SKM-1 treated with dmso at 0.1 percent for 144 hours (cell line): ENCODE measurements around the gene HIPK1.
"Not testable (repeated sequence)": the region's sequence is repeated elsewhere in the genome, so short reads cannot be mapped to it uniquely, and the experiment has no call there.

Source experiments
- DNase-seq: peaks from one replicate; lab custom pipeline; 2025; ENCODE audit not compliant: unreplicated experiment; lab: John Stamatoyannopoulos, UW

The HIPK1 gene

DNA sequence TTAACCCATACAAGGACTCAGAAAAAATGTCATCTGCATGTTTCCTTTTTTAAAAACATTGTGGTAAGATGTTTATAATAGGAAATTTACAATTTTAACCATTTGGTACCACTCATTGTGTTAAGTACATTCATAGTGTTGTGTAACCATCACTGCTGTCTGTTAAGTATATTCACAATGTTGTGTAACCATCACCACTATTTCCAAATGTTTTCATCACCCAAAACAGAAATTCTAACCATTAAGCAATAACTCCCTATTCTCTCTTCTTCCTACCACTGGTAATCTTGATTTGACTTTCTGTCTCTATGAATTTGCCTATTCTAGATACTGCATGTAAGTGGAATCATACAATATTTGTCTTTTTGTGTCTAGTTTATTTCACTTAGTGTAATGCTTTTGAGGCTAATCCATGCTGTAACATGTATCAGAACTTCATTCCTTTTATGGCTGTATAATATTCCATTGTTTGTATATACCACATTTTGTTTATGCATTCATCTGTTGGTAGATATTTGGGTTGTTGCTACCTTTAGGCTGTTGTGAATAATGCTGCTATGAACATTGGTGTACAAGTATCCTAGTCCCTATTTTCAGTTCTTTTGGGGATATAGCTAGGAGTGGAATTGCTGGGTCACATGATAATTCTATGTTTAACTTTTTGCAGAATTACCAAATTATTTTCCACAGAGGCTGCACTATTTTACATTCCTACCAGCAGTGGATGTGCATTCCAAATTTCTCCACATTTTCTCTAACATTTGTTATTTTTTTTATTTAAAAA, 14.1 kb downstream of the HIPK1 start:
- peak; percentile 89 for DNase-seq

- no peak for DNase-seq
Measured at GRCh38 chr1:113945329-113945728, 16.2 kb downstream of the HIPK1 start.

DNA sequence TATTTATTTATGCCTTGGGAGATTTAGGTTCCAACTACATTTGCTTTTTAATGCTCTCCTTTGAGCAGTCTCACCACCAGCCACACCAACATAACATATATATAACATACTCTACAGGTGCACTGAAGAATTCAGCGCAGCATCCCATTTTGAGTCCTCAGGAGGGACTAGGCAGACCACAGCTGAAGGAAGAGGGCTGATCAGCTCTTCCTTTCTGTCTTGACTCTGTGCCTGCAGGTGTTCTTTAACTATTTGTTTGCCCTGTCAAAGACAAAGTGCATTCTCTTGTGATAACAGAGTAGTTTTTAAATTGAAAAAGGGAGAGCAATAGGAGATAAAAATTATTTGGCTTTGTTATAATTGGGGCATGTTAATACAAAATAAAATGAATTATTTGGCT, 17.0 kb downstream of the HIPK1 start:
- no peak for DNase-seq

DNA sequence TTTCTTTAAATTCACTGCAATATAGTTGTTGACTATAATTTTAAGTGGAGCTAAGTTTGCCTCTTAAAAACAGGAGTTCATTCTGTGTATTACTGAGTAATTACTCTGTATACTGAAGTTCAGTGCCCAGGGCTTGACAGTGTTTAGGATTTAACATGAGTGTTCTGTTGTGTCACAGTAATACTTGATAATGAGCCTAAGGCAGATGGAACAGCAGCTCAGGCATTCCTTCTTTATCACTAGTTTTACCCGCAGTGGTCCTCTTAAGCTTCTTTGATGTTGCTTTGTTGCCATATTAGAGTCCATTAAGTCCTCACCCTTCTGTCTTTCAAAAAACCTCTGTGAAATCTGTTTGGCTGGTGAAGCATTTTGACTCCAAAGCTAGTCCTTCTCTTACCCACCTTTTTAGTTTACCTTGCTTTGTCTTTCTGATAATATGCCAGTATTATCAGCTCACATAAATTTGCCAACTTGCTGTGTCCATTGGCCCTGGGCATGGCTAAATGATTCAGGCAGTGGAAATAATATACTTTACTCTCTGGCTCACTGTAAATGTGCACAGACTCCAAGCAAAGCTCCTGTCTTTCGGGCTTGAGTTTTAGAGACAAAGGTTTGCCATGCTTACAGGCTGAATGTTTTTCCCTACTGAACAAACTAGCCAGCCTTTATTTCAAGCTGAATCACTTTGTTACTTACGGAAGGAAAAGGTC, 17.7 kb downstream of the HIPK1 start:
- no peak for DNase-seq

DNA sequence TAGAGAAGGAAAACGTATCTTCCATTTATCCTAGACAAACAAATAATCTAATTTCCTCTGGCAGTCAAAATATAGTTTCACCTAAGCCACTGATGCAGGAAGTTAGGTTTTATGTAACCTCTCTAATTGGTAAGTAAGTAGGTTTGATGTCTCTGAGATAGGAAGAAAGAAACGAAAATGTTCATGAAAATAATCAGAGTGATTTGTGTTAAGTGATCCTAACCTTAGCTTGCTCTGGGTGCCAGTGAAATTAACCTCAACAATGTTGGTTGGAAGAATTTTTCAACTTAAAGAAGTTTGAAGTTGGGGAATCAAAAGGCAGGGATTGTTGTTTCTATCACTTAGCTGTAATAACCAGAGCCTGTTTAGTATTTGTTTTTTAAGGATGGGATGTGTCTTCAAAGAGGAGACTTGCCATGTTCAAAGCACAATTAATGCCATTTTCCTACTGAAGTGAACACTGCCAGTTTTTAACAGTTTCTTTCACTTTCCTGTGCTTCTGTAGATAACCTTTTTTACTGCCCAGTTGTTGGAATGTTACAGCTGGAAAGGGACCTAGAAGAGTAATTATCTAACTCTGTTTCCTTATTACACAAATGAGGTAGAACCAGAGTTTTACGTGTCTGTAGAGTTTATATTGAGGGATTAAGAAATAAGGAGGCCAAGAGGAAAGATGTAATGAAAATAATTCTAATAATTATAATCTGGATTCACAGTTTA, 18.4 kb downstream of the HIPK1 start:
- DNase-seq: no peak

GRCh38 chr1:113948151-113948550, 19.0 kb downstream of the HIPK1 start:
- DNase-seq: not testable (repeated sequence)

- DNase-seq: no peak
Measured at GRCh38 chr1:113949007-113949406, 19.9 kb downstream of the HIPK1 start.

DNA sequence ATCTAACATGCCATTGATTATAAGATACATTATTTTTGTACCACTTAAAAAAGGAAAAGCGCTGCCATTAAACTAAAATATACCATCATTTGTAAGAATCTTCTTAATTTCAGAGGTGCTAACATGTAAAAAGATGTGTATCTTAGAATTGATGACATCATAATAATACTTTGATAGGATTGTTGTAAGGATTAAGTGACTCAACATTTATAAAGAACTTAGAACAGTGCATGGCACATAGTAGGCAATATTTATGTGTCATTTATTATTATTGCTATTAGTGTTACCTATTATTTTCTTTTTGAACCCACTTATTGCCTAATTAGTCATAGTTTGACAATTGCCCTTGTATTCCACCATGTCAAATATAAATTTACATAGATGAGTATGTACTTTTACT, 21.8 kb downstream of the HIPK1 start:
- DNase-seq: no peak

DNA sequence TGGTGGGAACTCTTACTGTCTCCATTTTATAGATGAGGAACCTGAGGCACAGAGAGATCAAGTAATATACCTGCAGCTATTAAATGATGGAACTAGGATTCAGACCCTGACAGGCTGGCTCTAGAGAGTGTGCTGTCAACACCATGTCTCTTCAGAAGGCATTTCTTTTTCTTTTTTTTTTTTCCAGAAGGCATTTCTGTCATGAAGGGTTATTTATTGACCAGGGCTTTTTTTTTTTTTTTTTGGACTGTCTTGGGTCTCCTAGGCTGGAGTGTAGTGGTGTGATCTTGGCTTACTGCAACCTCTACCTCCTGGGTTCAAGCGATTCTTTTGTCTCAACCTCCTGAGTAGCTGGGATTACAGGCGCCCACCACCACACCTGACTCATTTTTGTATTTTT, 22.6 kb downstream of the HIPK1 start:
- DNase-seq: no peak

- DNase-seq: no peak
Measured at GRCh38 chr1:113957984-113958383, 28.9 kb downstream of the HIPK1 start.

DNA sequence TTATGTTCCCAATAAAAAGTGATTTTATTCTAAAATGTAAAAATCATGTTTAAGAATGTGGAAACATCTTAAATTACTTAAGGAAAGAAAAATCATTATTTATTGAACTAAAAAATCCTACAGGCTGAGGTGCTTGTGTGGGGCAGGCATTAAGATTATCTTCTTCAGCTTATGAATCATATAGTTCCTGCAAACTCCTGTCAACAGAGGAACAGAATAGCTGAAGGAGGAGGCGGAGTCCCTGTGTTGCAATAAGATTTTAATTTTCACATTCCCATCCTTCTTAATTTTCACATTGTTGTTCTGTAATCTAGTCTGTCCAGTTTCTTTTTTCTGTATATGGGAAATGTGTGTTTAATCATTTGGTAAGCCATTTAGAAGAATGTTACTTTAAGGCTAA, 29.6 kb downstream of the HIPK1 start:
- no peak for DNase-seq

DNA sequence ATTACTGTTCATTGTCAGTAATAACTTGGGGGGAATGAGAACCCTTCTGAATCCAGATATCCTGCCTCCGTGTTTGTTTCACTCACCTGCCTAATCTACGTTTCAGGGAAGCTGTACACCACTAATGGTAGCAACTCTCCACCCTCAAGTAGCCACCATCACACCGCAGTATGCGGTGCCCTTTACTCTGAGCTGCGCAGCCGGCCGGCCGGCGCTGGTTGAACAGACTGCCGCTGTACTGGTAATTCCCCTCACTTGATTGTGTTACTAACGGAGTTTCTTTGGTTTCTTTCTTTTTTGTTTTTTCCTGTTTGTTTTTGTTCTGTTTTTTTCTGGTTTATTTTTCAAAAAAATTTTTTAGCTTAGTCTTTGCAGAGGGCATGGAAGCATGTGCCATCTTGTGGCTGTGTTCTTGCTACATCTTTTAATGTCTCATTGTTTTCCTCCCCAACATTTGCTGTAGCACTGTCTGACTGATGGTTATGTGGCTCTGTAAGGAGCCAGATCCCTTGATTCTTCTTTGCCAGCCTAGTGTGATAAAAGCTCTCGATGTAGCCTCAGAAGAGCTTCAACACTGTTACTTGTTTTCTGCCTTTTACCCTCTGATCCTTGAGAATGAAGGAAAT, 34.3 kb downstream of the HIPK1 start:
- no peak for DNase-seq

GRCh38 chr1:113965703-113966412, 36.7 kb downstream of the HIPK1 start:
- DNase-seq: no peak

DNA sequence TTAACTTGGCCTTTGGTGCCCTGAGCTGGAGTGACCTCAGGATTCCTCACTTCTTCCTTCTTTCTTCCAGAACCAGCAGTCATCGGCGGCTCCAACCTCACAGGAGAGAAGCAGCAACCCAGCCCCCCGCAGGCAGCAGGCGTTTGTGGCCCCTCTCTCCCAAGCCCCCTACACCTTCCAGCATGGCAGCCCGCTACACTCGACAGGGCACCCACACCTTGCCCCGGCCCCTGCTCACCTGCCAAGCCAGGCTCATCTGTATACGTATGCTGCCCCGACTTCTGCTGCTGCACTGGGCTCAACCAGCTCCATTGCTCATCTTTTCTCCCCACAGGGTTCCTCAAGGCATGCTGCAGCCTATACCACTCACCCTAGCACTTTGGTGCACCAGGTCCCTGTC, 43.8 kb downstream of the HIPK1 start:
- DNase-seq: no peak

DNA sequence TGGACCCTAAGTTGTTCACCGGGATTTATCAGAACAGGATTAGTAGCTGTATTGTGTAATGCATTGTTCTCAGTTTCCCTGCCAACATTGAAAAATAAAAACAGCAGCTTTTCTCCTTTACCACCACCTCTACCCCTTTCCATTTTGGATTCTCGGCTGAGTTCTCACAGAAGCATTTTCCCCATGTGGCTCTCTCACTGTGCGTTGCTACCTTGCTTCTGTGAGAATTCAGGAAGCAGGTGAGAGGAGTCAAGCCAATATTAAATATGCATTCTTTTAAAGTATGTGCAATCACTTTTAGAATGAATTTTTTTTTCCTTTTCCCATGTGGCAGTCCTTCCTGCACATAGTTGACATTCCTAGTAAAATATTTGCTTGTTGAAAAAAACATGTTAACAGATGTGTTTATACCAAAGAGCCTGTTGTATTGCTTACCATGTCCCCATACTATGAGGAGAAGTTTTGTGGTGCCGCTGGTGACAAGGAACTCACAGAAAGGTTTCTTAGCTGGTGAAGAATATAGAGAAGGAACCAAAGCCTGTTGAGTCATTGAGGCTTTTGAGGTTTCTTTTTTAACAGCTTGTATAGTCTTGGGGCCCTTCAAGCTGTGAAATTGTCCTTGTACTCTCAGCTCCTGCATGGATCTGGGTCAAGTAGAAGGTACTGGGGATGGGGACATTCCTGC, 46.2 kb downstream of the HIPK1 start:
- DNase-seq: peak; percentile 86

- peak; percentile 36 for DNase-seq
Measured at GRCh38 chr1:113976609-113977278, 47.6 kb downstream of the HIPK1 start.

DNA sequence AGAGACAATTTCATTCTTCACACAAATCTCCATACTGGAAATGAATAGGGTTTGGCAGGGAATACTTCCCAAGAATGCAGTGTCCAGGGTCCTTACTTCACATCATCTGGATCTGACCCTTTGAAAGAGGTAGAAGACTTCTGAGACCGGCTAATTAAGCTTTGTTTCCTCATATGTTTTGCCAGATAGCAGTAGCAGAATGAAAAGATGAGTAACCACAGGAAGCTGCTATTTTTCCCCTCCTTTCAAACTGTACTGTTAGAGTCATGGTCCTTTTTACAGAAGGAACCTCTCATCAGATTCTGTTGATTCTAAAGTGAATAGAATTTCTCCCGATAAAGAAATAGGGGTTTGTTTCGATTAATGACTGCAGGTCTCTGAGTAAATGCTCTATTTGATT, 48.8 kb downstream of the HIPK1 start:
- DNase-seq: no peak

DNA sequence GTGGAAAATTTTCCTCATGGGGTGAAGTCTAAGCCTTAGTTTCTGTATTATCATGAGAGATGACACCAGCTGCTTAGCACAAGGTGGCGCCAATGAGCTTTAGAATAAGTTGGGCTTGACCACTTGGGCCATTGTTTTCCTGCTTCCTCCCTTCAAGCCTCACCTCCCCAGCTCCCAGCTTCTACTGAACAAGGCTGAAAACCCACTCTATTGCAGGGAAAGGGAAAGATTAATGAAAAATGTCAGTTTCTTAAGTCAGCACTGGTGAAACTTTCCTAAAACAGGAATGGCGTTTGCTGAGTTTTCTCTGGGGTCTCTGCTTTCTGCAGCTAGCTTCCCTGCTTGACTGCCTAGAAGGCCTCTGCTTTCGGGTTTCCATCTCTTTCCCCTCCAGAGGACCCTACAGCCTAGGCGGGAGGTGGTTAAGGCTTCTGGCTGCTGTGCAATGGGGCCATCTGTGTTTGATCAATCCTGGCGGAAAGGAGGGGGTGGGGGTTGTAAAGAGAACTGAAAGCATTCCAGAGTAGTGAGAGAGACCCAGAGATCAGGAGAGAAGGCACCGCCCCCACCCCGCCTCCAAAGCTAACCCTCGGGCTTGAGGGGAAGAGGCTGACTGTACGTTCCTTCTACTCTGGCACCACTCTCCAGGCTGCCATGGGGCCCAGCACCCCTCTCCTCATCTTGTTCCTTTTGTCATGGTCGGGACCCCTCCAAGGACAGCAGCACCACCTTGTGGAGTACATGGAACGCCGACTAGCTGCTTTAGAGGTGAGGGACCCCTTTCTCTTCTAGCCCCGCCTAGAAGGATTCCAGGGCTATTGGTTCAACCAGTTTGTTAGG, 50.0 kb downstream of the HIPK1 start, which contains the start of gene OLFML3:
OLFML3 (plus strand) TSS at position 612 of the 840 bp plus-strand sequence; CDS start at position 655, 43 bp downstream.
- DNase-seq: peak; percentile 67

GRCh38 chr1:113980110-113980509, 51.0 kb downstream of the HIPK1 start:
- no peak for DNase-seq
